T-helper 9 cell (primary cell): ENCODE measurements around the gene NBAS.
"Not testable (repeated sequence)": the region's sequence is repeated elsewhere in the genome, so short reads cannot be mapped to it uniquely, and the experiment has no call there.

Experiments used
- DNase-seq: peaks from one replicate; pipeline ENCODE4 v3.0.0-alpha.2; 2020

The NBAS gene

GRCh38 chr2:15404511-15404910 lies 156.6 kb downstream of the NBAS start:
- DNase-seq, result not testable (repeated sequence)

GRCh38 chr2:15400240-15400826 lies 160.8 kb downstream of the NBAS start:
- no peak for DNase-seq

GRCh38 chr2:15399241-15399640 lies 161.9 kb downstream of the NBAS start:
- no peak for DNase-seq

- no peak for DNase-seq
Observed at GRCh38 chr2:15391751-15392150, 169.4 kb downstream of the NBAS start.

- no peak for DNase-seq
Observed at GRCh38 chr2:15389895-15390294, 171.2 kb downstream of the NBAS start.

- DNase-seq, result no peak
Observed at GRCh38 chr2:15389326-15389700, 171.8 kb downstream of the NBAS start.

GRCh38 chr2:15388406-15389325 lies 172.5 kb downstream of the NBAS start:
- no peak for DNase-seq

- DNase-seq, result no peak
Observed at GRCh38 chr2:15385184-15385583, 175.9 kb downstream of the NBAS start.

GRCh38 chr2:15383695-15384350 lies 177.3 kb downstream of the NBAS start:
- no peak for DNase-seq

- DNase-seq, result no peak
Observed at GRCh38 chr2:15378148-15378908, 182.8 kb downstream of the NBAS start.

- DNase-seq, result no peak
Observed at GRCh38 chr2:15377202-15377601, 183.9 kb downstream of the NBAS start.

GRCh38 chr2:15372019-15372418 lies 189.1 kb downstream of the NBAS start:
- DNase-seq, result no peak

- DNase-seq, result no peak
Observed at GRCh38 chr2:15369129-15369528, 192.0 kb downstream of the NBAS start.

- no peak for DNase-seq
Observed at GRCh38 chr2:15367715-15368114, 193.4 kb downstream of the NBAS start.

GRCh38 chr2:15367205-15367604 lies 193.9 kb downstream of the NBAS start:
- no peak for DNase-seq

GRCh38 chr2:15365411-15365810 lies 195.7 kb downstream of the NBAS start:
- DNase-seq, result no peak

GRCh38 chr2:15364561-15364960 lies 196.6 kb downstream of the NBAS start:
- no peak for DNase-seq

GRCh38 chr2:15363734-15364133 lies 197.4 kb downstream of the NBAS start:
- DNase-seq, result no peak

GRCh38 chr2:15363142-15363541 lies 198.0 kb downstream of the NBAS start:
- DNase-seq, result no peak

- DNase-seq, result no peak
Observed at GRCh38 chr2:15359716-15360531, 201.2 kb downstream of the NBAS start.

- no peak for DNase-seq
Observed at GRCh38 chr2:15357922-15358321, 203.2 kb downstream of the NBAS start.

GRCh38 chr2:15357186-15357585 lies 203.9 kb downstream of the NBAS start:
- DNase-seq, result no peak
